H9 (cell line): ENCODE results near the gene GRIA1. TPM values are rescaled to one million over a fixed set of nuclear protein-coding genes. Genes with fewer than 3 reads are reported as not detected.

ENCODE experiments used
- DNase-seq: peaks from one replicate; pipeline ENCODE4 v3.0.0-alpha.2; 2017
- H2AFZ ChIP-seq: one replicate; pipeline ENCODE4 v1.6.1; 2013; ENCODE audit warnings: mild to moderate bottlenecking, low read length, control low read depth, moderate library complexity
- H2AK5ac ChIP-seq: 2 replicates; pipeline ENCODE4 v1.6.1; 2013; ENCODE audit warnings: low read length, control low read depth, mixed read lengths; ENCODE audit not compliant: insufficient read length
- H2BK120ac ChIP-seq: one replicate; pipeline ENCODE4 v1.6.1; 2013; ENCODE audit warnings: low read depth, mild to moderate bottlenecking, low read length, control low read depth, inconsistent platforms; ENCODE audit not compliant: poor library complexity, severe bottlenecking
- H2BK12ac ChIP-seq: 2 replicates; pipeline ENCODE4 v1.6.1; 2013; ENCODE audit warnings: low read length, control low read depth, mixed read lengths, low read depth; ENCODE audit not compliant: insufficient read length
- H2BK15ac ChIP-seq: 2 replicates; pipeline ENCODE4 v1.6.1; 2013; ENCODE audit warnings: low read depth, low read length, control low read depth
- H2BK20ac ChIP-seq: one replicate; pipeline ENCODE4 v1.6.1; 2013; ENCODE audit warnings: low read depth, mild to moderate bottlenecking, low read length, control low read depth, inconsistent platforms; ENCODE audit not compliant: poor library complexity, severe bottlenecking
- H2BK5ac ChIP-seq: 2 replicates; pipeline ENCODE4 v1.6.1; 2013; ENCODE audit warnings: low read length, control low read depth, mixed read lengths; ENCODE audit not compliant: insufficient read length
- H3K14ac ChIP-seq: 2 replicates; pipeline ENCODE4 v1.6.1; 2013; ENCODE audit warnings: low read length, control low read depth; ENCODE audit not compliant: insufficient read depth
- H3K18ac ChIP-seq: 2 replicates; pipeline ENCODE4 v1.6.1; 2013; ENCODE audit warnings: low read depth, mild to moderate bottlenecking, mixed read lengths, low read length, control low read depth; ENCODE audit not compliant: insufficient read length
- H3K23ac ChIP-seq: 2 replicates; pipeline ENCODE4 v1.6.1; 2013; ENCODE audit warnings: low read length, control low read depth, mixed read lengths, low read depth; ENCODE audit not compliant: insufficient read length
- H3K23me2 ChIP-seq: 2 replicates; pipeline ENCODE4 v1.6.1; 2013; ENCODE audit warnings: low read depth, mild to moderate bottlenecking, mixed read lengths, low read length, control low read depth; ENCODE audit not compliant: insufficient read length, poor library complexity, severe bottlenecking
- H3K27ac ChIP-seq: 2 replicates; pipeline ENCODE4 v1.5.1; 2013; ENCODE audit warnings: low read length, control low read depth, mixed read lengths, low read depth; ENCODE audit not compliant: insufficient read length
- H3K27me3 ChIP-seq: 2 replicates; pipeline ENCODE4 v1.6.1; 2013; ENCODE audit warnings: low read length, control low read depth, inconsistent platforms; ENCODE audit not compliant: insufficient read depth
- H3K4ac ChIP-seq: 2 replicates; pipeline ENCODE4 v1.6.1; 2013; ENCODE audit warnings: low read depth, mild to moderate bottlenecking, control low read depth, inconsistent platforms, low read length, moderate library complexity
- H3K4me1 ChIP-seq: 2 replicates; pipeline ENCODE4 v1.6.1; 2013; ENCODE audit warnings: low read length, control low read depth, inconsistent platforms; ENCODE audit not compliant: insufficient read depth
- H3K4me2 ChIP-seq: 2 replicates; pipeline ENCODE4 v1.6.1; 2013; ENCODE audit warnings: low read length, control low read depth, mixed read lengths; ENCODE audit not compliant: insufficient read length, insufficient read depth
- H3K56ac ChIP-seq: 2 replicates; pipeline ENCODE4 v1.6.1; 2013; ENCODE audit warnings: low read depth, mild to moderate bottlenecking, mixed read lengths, low read length, control low read depth; ENCODE audit not compliant: insufficient read length
- H3K79me1 ChIP-seq: 2 replicates; pipeline ENCODE4 v1.6.1; 2013; ENCODE audit warnings: low read depth, mild to moderate bottlenecking, moderate library complexity, low read length, control low read depth, inconsistent platforms; ENCODE audit not compliant: insufficient read depth, poor library complexity, severe bottlenecking
- H3K79me2 ChIP-seq: 2 replicates; pipeline ENCODE4 v1.6.1; 2013; ENCODE audit warnings: low read length, control low read depth, inconsistent platforms; ENCODE audit not compliant: insufficient read depth
- H3K9ac ChIP-seq: 2 replicates; pipeline ENCODE4 v1.6.1; 2013; ENCODE audit warnings: low read length, control low read depth, mixed read lengths; ENCODE audit not compliant: insufficient read length; ENCODE audit errors: extremely low read depth
- H3K9me3 ChIP-seq: one replicate; pipeline ENCODE4 v1.6.1; 2013; ENCODE audit warnings: low read depth, low read length, inconsistent platforms; ENCODE audit not compliant: control insufficient read depth
- H3T11ph ChIP-seq: one replicate; pipeline ENCODE4 v1.6.1; 2013; ENCODE audit warnings: mild to moderate bottlenecking, low read length, control low read depth, inconsistent platforms
- H4K20me1 ChIP-seq: one replicate; pipeline ENCODE4 v1.6.1; 2013; ENCODE audit not compliant: control insufficient read depth, insufficient read length, insufficient read depth
- H4K5ac ChIP-seq: 2 replicates; pipeline ENCODE4 v1.6.1; 2013; ENCODE audit warnings: low read depth, mild to moderate bottlenecking, mixed read lengths, low read length, control low read depth; ENCODE audit not compliant: insufficient read length
- H4K8ac ChIP-seq: replicated peaks from 2 replicates; pipeline ENCODE4 v1.6.1; 2013; ENCODE audit warnings: low read length, control low read depth, mixed read lengths, low read depth; ENCODE audit not compliant: insufficient read length
- H4K91ac ChIP-seq: 2 replicates; pipeline ENCODE4 v1.6.1; 2013; ENCODE audit warnings: low read depth, mild to moderate bottlenecking, moderate library complexity, mixed read lengths, low read length, control low read depth; ENCODE audit not compliant: insufficient read length
- H3K27ac Mint-ChIP-seq, 3 experiments: 2 replicates in 2 of 3; 3 replicates in 1 of 3; pipeline ENCODE4 v1.8.0; 2020 to 2021; ENCODE audit warnings: mixed read lengths in 3 of 3, mild to moderate bottlenecking in 1 of 3, moderate library complexity in 1 of 3
- H3K27me3 Mint-ChIP-seq: 2 replicates; pipeline ENCODE4 v1.8.0; 2021; ENCODE audit warnings: low read depth, mild to moderate bottlenecking, moderate library complexity, mixed read lengths
- H3K36me3 Mint-ChIP-seq, 3 experiments: 2 replicates in 2 of 3; 3 replicates in 1 of 3; pipeline ENCODE4 v1.8.0; 2020 to 2021; ENCODE audit warnings: low read depth in 3 of 3, mixed read lengths in 3 of 3; ENCODE audit not compliant: insufficient read depth in 1 of 3
- H3K4me1 Mint-ChIP-seq, 2 experiments: 2 replicates each; pipeline ENCODE4 v1.8.0; 2020; ENCODE audit warnings: mixed read lengths in 2 of 2
- H3K4me3 Mint-ChIP-seq, 2 experiments: 2 replicates in 1 of 2; 3 replicates in 1 of 2; pipeline ENCODE4 v1.8.0; 2020 to 2021; ENCODE audit warnings: mild to moderate bottlenecking in 2 of 2, mixed read lengths in 2 of 2, moderate library complexity in 1 of 2
- H3K9me3 Mint-ChIP-seq, 2 experiments: 2 replicates in 1 of 2; 3 replicates in 1 of 2; pipeline ENCODE4 v1.8.0; 2020; ENCODE audit warnings: mild to moderate bottlenecking in 2 of 2, mixed read lengths in 2 of 2, moderate library complexity in 1 of 2
- CTCF ChIP-seq: fragments of 200-600 bp; sonication (generic); conservative IDR thresholded peaks from 3 replicates; pipeline ENCODE4 v1.8.0; 2021; ENCODE audit warnings: antibody characterized with exemption, mild to moderate bottlenecking
- WGBS: extraction: QIAGEN DNeasy Blood & Tissue Kit; methylation state at CpG from one replicate; pipeline ENCODE4 v1.1.7; 2013; ENCODE audit warnings: missing lambda C conversion rate, low lambda C conversion rate, mixed read lengths; ENCODE audit not compliant: insufficient read length; ENCODE audit errors: extremely low coverage; 5-methylcytosine and 5-hydroxymethylcytosine counted together
- total RNA-seq: library from RNA; stranded (reverse); gene quantifications from 2 replicates; pipeline ENCODE4 v1.2.1, GENCODE V29; 2021

Gene GRIA1
- total RNA-seq, 1 experiment from 2014 or later = 0.52 TPM

DNA sequence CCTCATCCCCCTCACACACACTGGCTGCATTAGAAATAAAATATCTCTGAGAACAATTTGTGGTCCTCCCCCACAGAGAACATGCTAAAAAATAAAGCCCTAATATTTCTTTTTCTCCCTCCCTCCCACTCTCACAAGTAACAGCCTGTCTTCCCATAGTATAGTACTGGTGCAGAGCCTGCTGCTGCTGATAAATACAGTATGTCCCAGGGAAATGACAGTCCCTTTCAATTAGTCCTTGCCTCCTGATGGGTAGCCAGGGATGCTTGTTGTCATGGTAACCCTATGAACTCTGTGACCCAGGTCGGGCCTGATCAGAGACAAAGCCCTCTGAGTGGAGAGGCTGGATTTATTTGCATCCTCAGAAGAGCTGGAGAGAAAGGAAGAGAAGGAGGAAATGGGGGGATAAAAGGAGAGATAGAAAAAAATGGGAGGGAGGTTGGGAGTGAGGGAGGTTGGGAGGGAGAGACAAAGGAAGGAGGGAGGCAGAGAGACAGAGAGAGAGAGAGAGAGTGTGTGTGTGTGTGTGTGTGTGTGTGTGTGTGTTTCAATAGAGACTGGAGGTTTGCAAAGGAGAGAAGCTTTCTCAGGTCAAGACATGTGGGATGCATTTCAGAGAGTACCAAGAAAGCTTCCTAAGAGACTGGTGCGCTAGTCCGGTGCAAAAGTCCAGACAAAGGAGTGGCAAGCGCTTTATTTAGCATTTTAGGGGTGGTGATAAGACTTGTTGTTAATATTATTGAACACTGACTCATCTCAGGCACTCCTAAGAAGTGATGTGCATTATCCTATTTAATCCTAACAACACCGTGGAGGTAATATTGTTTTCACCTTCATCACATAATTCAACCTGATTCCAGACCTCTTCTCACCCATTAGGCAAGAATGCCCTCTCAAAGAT, 287.5 kb downstream of the GRIA1 start:
- no peaks in the 10 kb centered on the region for H3K79me1 ChIP-seq
- TF ChIP-seq CTCF = no peak
- no peak overlapping the region for H2BK120ac ChIP-seq
- no peak overlapping the region for H3K23ac ChIP-seq
- no CpG with 5 or more reads among the region's 5 CpGs for WGBS
- no peak overlapping the region for H3K18ac ChIP-seq
- no peak overlapping the region for H3K56ac ChIP-seq
- H2BK15ac ChIP-seq = no peak overlapping the region
- no peaks in the 10 kb centered on the region for H4K20me1 ChIP-seq
- no peaks in the 10 kb centered on the region for H3K9me3 ChIP-seq
- H3K4me2 ChIP-seq = no peak overlapping the region
- no peak overlapping the region for H3K4ac ChIP-seq
- no peaks in the 10 kb centered on the region for H3K9me3 Mint-ChIP-seq
- no peaks in the 10 kb centered on the region for H3K36me3 Mint-ChIP-seq
- H3T11ph ChIP-seq = no peak overlapping the region
- no peaks in the 10 kb centered on the region; the same call in 1 of the 2 replicates for H3K27me3 Mint-ChIP-seq
- H3K9ac ChIP-seq = no peak overlapping the region
- no peak overlapping the region for H4K8ac ChIP-seq
- no peak overlapping the region for H2BK5ac ChIP-seq
- H2BK20ac ChIP-seq = no peak overlapping the region
- H3K14ac ChIP-seq = no peak overlapping the region
- H3K4me1 Mint-ChIP-seq = peaks cover 22 to 34% of the 10 kb centered on the region in 2 experiments
- H2AK5ac ChIP-seq = no peak overlapping the region
- H3K79me2 ChIP-seq = no peaks in the 10 kb centered on the region
- H3K27me3 ChIP-seq = no peaks in the 10 kb centered on the region
- no peak overlapping the region for H2AFZ ChIP-seq
- DNase-seq = no peak
- no peak overlapping the region for H4K5ac ChIP-seq
- H3K27ac Mint-ChIP-seq = no peak overlapping the region; a peak in 1 of 7 replicates
- H3K27ac ChIP-seq = no peak overlapping the region
- H3K4me1 ChIP-seq = peaks cover 9% of the 10 kb centered on the region; the same call in 1 of the 2 replicates
- H3K23me2 ChIP-seq = no peaks in the 10 kb centered on the region
- no peak overlapping the region for H3K4me3 Mint-ChIP-seq
- no peak overlapping the region for H2BK12ac ChIP-seq
- H4K91ac ChIP-seq = no peak overlapping the region
